Measurements from ENCODE around the gene TMEM59L.

TMEM59L gene

DNA sequence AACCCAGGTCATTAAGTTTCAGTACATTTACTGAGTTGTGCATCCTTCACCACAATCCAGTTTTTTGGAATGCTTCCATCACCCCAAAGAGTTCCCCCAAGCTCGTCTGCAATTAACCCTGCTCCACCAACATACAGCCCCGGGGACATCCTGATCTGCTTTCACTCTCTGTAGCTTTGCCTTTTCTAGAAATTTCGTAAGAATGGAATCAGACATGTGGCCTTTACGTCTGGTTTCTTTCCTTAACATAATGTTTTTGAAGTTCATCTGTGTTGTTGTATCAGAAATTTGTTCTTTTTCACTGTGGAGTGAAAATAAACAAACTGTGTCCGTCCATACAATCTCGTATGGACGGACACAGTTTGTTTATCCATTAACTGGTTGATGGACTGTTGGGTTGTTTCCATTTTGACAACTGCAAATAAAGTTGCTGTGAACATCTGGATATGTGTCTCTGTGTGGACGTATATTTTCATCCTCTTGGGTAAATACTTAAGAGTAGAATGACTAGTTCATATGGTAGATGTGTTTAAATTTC, 27.1 kb downstream of the TMEM59L start:
- no peak for DNase-seq

- DNase-seq: peak; percentile 22
Observed at GRCh38 chr19:18644196-18645034, 31.7 kb downstream of the TMEM59L start.

- DNase-seq: no peak
Observed at GRCh38 chr19:18645035-18645511, 32.4 kb downstream of the TMEM59L start.

DNA sequence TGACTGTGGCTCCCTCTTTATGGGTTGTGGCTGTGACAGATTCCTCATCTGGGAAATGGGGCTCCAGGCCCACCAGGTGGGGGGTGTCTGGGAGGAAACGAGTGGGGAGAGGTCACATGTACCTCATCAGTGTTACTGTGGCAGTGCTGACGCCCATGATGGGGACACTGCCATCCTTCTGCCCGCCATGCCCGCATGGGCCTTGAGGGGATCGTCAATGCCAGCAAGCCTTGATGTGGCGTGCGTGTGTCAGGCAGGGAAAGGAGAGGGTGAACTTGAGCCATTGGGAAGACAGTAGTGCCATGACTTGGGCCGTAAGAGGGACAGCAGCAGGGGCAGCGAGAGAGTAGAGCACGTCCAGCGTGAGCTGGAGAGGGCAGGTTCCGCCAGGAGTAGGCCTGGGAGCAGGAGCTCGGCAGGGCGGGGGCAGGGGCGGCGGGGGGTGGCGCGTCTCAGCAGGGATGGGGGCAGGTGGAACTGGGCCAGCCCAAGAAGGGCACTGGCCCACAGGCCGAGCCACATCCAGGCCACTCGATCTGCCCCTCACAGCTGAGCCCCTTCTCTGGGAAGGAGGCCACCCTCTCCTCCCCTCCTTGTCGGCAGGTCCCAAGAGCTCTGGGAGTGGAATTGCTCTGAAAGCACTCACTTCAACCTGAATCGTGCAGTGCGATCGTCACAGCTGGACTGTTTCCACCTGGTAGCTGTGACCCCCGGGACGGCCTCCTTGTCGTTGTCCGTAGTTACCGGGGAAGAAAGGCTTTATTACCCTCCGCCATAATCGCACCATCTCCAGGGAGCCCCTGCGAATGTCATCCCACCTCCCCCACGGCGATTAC, 34.1 kb downstream of the TMEM59L start:
- DNase-seq: no peak

- DNase-seq: no peak
Observed at GRCh38 chr19:18647371-18647767, 34.7 kb downstream of the TMEM59L start.

DNA sequence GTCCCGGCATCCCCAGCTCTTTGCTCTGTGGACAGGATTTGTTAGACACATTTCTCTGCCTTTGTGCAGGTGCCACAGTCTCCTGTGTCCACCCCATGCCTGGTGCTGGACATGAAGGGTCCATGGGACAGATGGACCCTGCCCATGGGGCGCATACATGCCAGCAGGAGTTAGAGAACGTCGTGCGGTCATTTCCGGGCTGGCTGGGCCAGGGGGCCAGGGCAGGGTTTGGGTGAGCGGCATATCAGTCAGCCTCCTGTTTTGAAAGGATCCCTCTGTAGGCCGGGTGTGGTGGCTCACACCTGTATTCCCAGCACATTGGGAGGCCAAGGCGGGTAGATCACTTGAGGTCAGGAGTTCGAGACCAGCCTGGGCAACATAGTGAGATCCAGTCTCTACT, 35.1 kb downstream of the TMEM59L start:
- no peak for DNase-seq

GRCh38 chr19:18648973-18649315, 36.3 kb downstream of the TMEM59L start:
- no peak for DNase-seq

GRCh38 chr19:18649371-18650020, 36.8 kb downstream of the TMEM59L start:
- peak; percentile 27 for DNase-seq

GRCh38 chr19:18650021-18650390, 37.3 kb downstream of the TMEM59L start:
- DNase-seq: no peak

GRCh38 chr19:18650468-18651041, 37.9 kb downstream of the TMEM59L start:
- peak; percentile 52 for DNase-seq

DNA sequence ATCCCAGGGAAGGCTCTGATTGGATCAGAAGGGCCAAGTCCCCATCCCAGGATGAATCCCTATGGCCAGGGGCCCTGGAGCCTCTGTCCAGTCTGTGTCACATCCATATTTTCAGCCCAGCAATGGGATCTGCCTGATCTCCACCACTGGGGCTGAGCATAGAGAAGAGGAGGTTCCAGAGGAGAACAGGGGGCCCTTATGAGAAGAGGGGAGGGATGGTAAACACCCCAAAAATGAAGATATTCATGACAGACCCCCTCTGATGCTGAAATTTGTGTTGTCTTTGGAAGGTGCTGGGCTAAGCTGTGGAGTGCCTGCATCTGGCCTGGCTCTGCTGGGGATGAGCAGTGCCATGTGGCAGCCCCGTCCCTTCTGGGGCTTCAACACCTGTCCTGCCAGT, 38.6 kb downstream of the TMEM59L start:
- no peak for DNase-seq

DNA sequence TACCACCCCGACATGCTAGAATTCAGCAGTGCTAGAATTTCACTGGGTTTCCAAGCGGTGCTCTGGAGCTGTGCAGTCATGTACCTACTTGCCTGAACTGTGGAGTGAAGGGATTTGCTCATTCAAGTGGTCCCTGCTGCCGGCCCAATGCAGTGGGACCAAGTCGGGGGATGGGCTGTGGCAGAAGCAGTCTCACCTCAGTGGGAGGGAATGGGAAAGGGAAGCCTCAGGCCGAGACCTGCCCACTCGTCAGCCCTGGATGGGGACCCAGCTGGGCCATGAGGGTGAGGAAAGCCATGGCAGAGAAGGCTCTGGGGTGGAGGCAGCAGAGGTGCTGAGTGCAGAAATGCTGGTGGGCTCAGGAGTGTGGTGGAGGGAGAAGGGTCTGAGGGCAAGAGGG, 39.1 kb downstream of the TMEM59L start:
- DNase-seq: no peak

DNA sequence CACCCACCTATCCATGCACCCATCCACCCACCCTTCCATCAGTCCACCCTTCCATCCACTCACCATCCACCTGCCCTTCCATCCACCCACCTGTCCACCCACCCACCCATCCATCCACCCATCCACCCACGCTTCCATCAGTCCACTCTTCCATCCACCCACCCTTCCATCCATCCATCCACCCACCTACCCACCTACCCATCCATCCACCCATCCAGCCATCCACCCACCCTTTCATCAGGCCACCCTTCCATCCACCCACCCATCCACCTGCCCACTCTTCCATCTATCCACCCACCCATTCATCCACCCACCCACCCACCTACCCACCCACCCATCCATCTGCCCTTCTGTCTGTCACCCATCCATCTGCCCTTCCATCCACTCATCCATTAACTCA, 41.2 kb downstream of the TMEM59L start:
- no peak for DNase-seq

DNA sequence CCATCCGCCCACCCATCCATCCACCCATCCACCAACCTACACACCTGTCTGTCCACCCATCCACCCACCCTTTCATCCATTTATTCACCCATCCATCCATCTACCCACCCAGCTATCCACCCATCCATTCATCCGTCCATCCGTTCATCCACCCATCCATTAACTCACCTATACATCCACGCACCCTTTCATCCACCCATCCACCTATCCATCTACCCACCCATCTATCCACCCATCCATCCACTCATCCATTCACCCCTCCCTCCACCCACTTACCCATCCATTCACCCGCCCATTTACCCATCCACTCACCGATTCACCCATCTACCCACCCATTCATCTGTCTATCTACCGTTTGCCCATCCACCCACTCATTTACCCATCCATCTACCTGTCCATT, 41.8 kb downstream of the TMEM59L start:
- no peak for DNase-seq

GRCh38 chr19:18655173-18655844, 42.6 kb downstream of the TMEM59L start:
- DNase-seq: no peak

GRCh38 chr19:18656337-18657086, 43.8 kb downstream of the TMEM59L start:
- no peak for DNase-seq

GRCh38 chr19:18657590-18658365, 45.1 kb downstream of the TMEM59L start:
- DNase-seq: no peak

GRCh38 chr19:18658366-18658855, 45.7 kb downstream of the TMEM59L start:
- no peak for DNase-seq

DNA sequence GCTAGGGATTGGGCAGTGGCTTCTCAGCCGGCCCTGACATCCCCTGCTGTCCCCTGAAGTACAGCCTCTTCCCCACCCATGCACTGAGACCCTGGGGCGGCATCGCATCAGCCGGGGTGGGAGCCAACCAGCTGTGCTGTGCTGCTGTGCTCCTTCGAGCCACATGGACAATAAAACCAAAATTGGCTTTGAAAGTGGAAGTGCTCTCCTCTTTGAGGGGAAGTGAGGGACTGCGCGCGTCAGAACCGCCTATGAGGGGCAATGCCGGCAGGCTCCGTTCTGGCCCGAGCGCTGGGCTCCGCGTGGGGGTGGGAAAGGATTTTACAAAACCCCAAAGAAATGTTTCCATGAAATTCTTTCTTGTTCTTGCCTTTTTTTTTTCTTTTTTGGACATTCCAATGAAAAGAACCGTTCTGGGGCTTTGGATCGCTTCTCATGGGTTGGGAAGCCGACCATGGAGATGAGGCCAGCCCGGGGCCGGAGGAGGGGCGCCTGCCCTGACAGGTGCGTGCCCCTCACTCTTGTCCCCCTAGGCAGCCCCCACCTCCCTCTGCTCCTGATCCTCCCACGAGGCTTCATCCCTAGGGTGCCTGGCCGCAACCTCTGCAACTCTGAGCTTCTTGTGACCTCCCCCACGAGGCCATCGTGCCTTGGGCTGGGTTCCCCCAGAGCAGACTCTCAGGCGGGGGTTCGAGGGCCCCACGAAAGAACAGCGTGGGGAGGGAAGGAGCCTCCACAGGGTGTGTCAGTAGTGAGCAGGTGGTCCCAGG, 46.8 kb downstream of the TMEM59L start:
- no peak for DNase-seq
